ENCODE results near the gene TMTC1. TPM values are rescaled to one million over a fixed set of nuclear protein-coding genes. Genes with fewer than 3 reads are reported as not detected.
A peak's percentile ranks its signal among the peaks of the same experiment; 100 is the strongest.

TMTC1 gene
- total and polyA plus RNA-seq, 12 donors: 5.1 to 82.2 (median 41.8) TPM

DNA sequence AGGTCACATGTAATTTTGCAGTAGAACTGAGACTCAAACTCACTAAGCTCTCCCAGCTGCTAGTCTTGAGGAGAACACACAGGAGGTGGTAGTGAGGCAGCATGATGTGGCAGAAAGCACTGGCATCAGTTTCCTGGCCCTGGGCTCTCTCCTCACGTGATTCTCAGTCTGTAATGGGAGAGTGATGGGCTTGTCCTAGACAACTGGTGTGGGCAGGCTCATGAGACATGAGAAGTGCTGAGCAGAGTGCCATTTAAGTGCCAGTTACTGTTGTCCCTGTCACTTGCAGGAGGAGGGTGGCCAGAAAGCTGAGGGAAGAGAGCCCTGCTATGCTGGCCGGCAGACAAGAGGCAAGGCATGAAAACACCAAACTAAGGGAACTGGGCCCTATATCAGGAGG, 237.7 kb downstream of the TMTC1 start:
- Histone ChIP-seq H3K27me3 (no peaks in the 10 kb centered on the region), H3K27ac (peak overlapping the region in 1 of 5 donors; percentile 12), H3K4me1 (replicated peaks in 1 of 2) (peaks cover 0 to 5% of the 10 kb centered on the region in 2 donors), H3K9me3 (replicated peaks in 1 of 3) (no peaks in the 10 kb centered on the region), H3K4me3 (no peak overlapping the region), H3K36me3 (replicated peaks in 1 of 2) (no peaks in the 10 kb centered on the region)
- WGBS, 4 donors: 85 to 100% (median 90%) methylated on average over 1 to 2 of the region's 2 CpGs
- TF ChIP-seq POLR2A (IDR thresholded peaks at IDR 0.05) (no peak), CTCF (IDR thresholded peaks at IDR 0.05) (no peak)
- intact Hi-C loops (cut with DNase I): no loop called here
- no peak for DNase-seq

DNA sequence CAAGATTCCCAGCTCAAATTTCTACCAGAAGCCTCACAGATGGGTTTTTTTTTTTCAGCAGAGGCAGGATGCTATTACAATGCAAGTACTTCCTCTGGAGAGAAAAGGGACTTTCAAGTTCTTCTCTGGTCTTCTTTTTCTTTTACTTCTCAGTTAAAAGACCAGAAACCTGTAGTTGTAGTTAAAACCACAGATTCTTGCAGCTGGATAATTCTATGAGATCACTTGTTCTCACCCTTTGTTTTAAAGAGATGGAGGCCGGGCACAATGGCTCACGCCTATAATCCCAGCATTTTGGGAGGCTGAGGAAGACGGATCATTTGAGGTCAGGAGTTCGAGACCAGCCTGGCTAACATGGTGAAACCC, 238.7 kb downstream of the TMTC1 start:
- no peak for DNase-seq
- Histone ChIP-seq H3K27me3 (no peaks in the 10 kb centered on the region), H3K27ac (no peak overlapping the region), H3K36me3 (replicated peaks in 1 of 2) (no peaks in the 10 kb centered on the region), H3K4me1 (replicated peaks in 1 of 2) (peaks cover 0 to 5% of the 10 kb centered on the region in 2 donors), H3K9me3 (replicated peaks in 1 of 3) (no peaks in the 10 kb centered on the region), H3K4me3 (no peak overlapping the region)
- 89 to 100% (median 92%) methylated on average over 4 of the region's 4 CpGs for WGBS, 4 donors
- intact Hi-C loops (cut with DNase I): no loop called here
- no peak for TF ChIP-seq POLR2A (IDR thresholded peaks at IDR 0.05)
- no peak for TF ChIP-seq CTCF (IDR thresholded peaks at IDR 0.05)

- intact Hi-C loops (cut with DNase I): no loop called here
These were observed 239.2 kb downstream of the TMTC1 start for GRCh38 chr12:29544428-29545101.

DNA sequence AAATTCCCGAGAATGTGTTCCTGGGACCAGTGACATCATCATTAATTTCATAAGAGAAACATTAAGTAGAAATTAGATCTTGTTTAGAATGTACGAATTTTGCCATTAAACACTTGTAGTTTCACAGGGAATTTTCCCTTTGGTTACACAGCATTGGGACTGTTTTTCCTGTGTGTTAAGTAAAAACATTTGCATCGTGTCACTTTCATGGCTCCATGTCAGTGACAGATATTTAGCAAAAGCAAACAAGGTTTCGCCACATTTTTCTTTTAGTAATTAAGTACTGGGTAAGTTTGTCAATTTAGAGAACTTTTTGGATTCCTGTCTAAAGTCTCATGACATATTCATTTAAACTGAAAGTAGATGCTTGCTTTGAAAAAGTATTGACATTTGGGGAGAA, 240.7 kb downstream of the TMTC1 start:
- TF ChIP-seq CTCF (IDR thresholded peaks at IDR 0.05) (no peak), POLR2A (IDR thresholded peaks at IDR 0.05) (no peak)
- Histone ChIP-seq H3K4me3 (peak overlapping the region in 1 of 4 donors; percentile 29), H3K9me3 (replicated peaks in 1 of 3) (no peaks in the 10 kb centered on the region), H3K4me1 (replicated peaks in 1 of 2) (peaks cover 0 to 5% of the 10 kb centered on the region in 2 donors), H3K27me3 (no peaks in the 10 kb centered on the region), H3K27ac (peak overlapping the region in 1 of 5 donors; percentile 47), H3K36me3 (replicated peaks in 1 of 2) (no peaks in the 10 kb centered on the region)
- DNase-seq: no peak
- intact Hi-C loops (cut with DNase I): no loop called here
- 70 to 73% (median 71%) methylated on average over 4 of the region's 4 CpGs for WGBS, 4 donors

More at GRCh38 chr12:29544428-29545101, 239.2 kb downstream of the TMTC1 start:
- Histone ChIP-seq H3K4me1 (replicated peaks in 1 of 2) (peaks cover 0 to 5% of the 10 kb centered on the region in 2 donors), H3K27ac (peak overlapping the region in 1 of 5 donors; percentile 22), H3K36me3 (replicated peaks in 1 of 2) (no peaks in the 10 kb centered on the region), H3K27me3 (no peaks in the 10 kb centered on the region), H3K4me3 (no peak overlapping the region), H3K9me3 (replicated peaks in 1 of 3) (no peaks in the 10 kb centered on the region)
- TF ChIP-seq POLR2A (IDR thresholded peaks at IDR 0.05) (no peak), CTCF (IDR thresholded peaks at IDR 0.05) (no peak)
- no peak for DNase-seq
- 86 to 91% (median 89%) methylated on average over 6 of the region's 6 CpGs for WGBS, 4 donors
